ENCODE data around the gene NDUFAF7.
"Not testable (repeated sequence)": the region's sequence is repeated elsewhere in the genome, so short reads cannot be mapped to it uniquely, and the experiment has no call there.

The NDUFAF7 gene

GRCh38 chr2:37231241-37232130 lies at the start of gene NDUFAF7, which contains the start of gene CEBPZ:
Gene NDUFAF7 (plus strand): TSS chr2:37231658. CDS start chr2:37231706, 48 bp downstream.
Gene CEBPZ (minus strand): TSS chr2:37231596. CDS start chr2:37231567, 29 bp downstream.
- DNase-seq, result peak; percentile 85

- no peak for DNase-seq
These were observed 49.5 kb upstream of the NDUFAF7 start for GRCh38 chr2:37181726-37182684.

- no peak for DNase-seq
These were observed 42.9 kb upstream of the NDUFAF7 start, which contains the start of gene SULT6B1 for GRCh38 chr2:37188570-37188969. Gene SULT6B1 (minus strand): TSS chr2:37188670. CDS start chr2:37188640, 30 bp downstream.

- DNase-seq, result no peak
These were observed 41.9 kb upstream of the NDUFAF7 start for GRCh38 chr2:37189452-37190153.

GRCh38 chr2:37190290-37190689 lies 41.2 kb upstream of the NDUFAF7 start:
- DNase-seq, result no peak

GRCh38 chr2:37191253-37191652 lies 40.2 kb upstream of the NDUFAF7 start:
- no peak for DNase-seq

GRCh38 chr2:37191747-37192146 lies 39.7 kb upstream of the NDUFAF7 start:
- no peak for DNase-seq

- no peak for DNase-seq
These were observed 38.9 kb upstream of the NDUFAF7 start for GRCh38 chr2:37192551-37192950.

- not testable (repeated sequence) for DNase-seq
These were observed 35.6 kb upstream of the NDUFAF7 start for GRCh38 chr2:37195862-37196319.

GRCh38 chr2:37196320-37197195 lies 34.9 kb upstream of the NDUFAF7 start, which contains the start of gene CEBPZOS:
Gene CEBPZOS (plus strand): TSS chr2:37196496. CDS start chr2:37199705, 3,209 bp downstream.
- DNase-seq, result peak; percentile 46

- no peak for DNase-seq
These were observed 32.8 kb upstream of the NDUFAF7 start for GRCh38 chr2:37198681-37199065.

GRCh38 chr2:37201208-37201607 lies 30.2 kb upstream of the NDUFAF7 start:
- DNase-seq, result no peak

GRCh38 chr2:37201766-37202165 lies 29.7 kb upstream of the NDUFAF7 start:
- DNase-seq, result no peak

- no peak for DNase-seq
These were observed 27.8 kb upstream of the NDUFAF7 start for GRCh38 chr2:37203708-37204107.

- DNase-seq, result not testable (repeated sequence)
These were observed 26.3 kb upstream of the NDUFAF7 start for GRCh38 chr2:37205071-37205661.

GRCh38 chr2:37205689-37206341 lies 25.6 kb upstream of the NDUFAF7 start:
- DNase-seq, result no peak

GRCh38 chr2:37206760-37207159 lies 24.7 kb upstream of the NDUFAF7 start:
- DNase-seq, result not testable (repeated sequence)

- no peak for DNase-seq
These were observed 20.2 kb upstream of the NDUFAF7 start for GRCh38 chr2:37211212-37211611.

- DNase-seq, result no peak
These were observed 19.5 kb upstream of the NDUFAF7 start for GRCh38 chr2:37211939-37212338.

- DNase-seq, result no peak
These were observed 16.2 kb upstream of the NDUFAF7 start for GRCh38 chr2:37215250-37215649.
